Osteoblast (primary cell): ENCODE results near the gene CFAP300. TPM values are rescaled to one million over a fixed set of nuclear protein-coding genes. Genes with fewer than 3 reads are reported as not detected.

Source experiments
- DNase-seq: peaks from one replicate; pipeline ENCODE4 v3.0.0; 2011; ENCODE audit warnings: low spot score, mixed read lengths; ENCODE audit not compliant: insufficient read length; ENCODE audit errors: missing footprints
- H2AFZ ChIP-seq: 2 replicates; pipeline ENCODE4 v1.6.0; 2011; ENCODE audit warnings: mild to moderate bottlenecking, low read length
- H3K27ac ChIP-seq: 2 replicates; pipeline ENCODE4 v1.5.1; 2011; ENCODE audit warnings: mild to moderate bottlenecking, low read depth, low read length, moderate library complexity
- H3K27me3 ChIP-seq: 2 replicates; pipeline ENCODE4 v1.6.0; 2012; ENCODE audit warnings: mild to moderate bottlenecking, control low read depth, inconsistent platforms, low read length, moderate library complexity; ENCODE audit not compliant: insufficient read depth
- H3K36me3 ChIP-seq: 2 replicates; pipeline ENCODE4 v1.5.1; 2011; ENCODE audit warnings: mild to moderate bottlenecking, low read length, control low read depth, moderate library complexity; ENCODE audit not compliant: insufficient read depth
- H3K4me1 ChIP-seq: 2 replicates; pipeline ENCODE4 v1.5.1; 2011; ENCODE audit warnings: mild to moderate bottlenecking, low read length, control low read depth, moderate library complexity; ENCODE audit not compliant: insufficient read depth
- H3K4me2 ChIP-seq: 2 replicates; pipeline ENCODE4 v1.6.0; 2011; ENCODE audit warnings: mild to moderate bottlenecking, low read length; ENCODE audit not compliant: insufficient read depth
- H3K4me3 ChIP-seq: fragments of 200-600 bp; sonication (generic); 3 replicates; pipeline ENCODE4 v1.5.1; 2012; ENCODE audit warnings: mild to moderate bottlenecking, low read length, inconsistent platforms; ENCODE audit not compliant: insufficient read depth
- H3K79me2 ChIP-seq: 2 replicates; pipeline ENCODE4 v1.6.0; 2012; ENCODE audit warnings: mild to moderate bottlenecking, low read length, control low read depth, inconsistent platforms; ENCODE audit not compliant: insufficient read depth
- H3K9me3 ChIP-seq: 2 replicates; pipeline ENCODE4 v1.5.1; 2011; ENCODE audit warnings: low read depth, low read length, control low read depth
- H4K20me1 ChIP-seq: 2 replicates; pipeline ENCODE4 v1.6.0; 2012; ENCODE audit warnings: mild to moderate bottlenecking, low read length, control low read depth; ENCODE audit not compliant: insufficient read depth
- CTCF ChIP-seq: IDR thresholded peaks from 2 replicates; pipeline ENCODE4 v1.5.1; 2011; ENCODE audit warnings: mild to moderate bottlenecking, low read depth, low read length, moderate library complexity; ENCODE audit errors: extremely low read depth
- total RNA-seq: library from RNA; depleted of rRNA; stranded (reverse); fragments of >200 nt; gene quantifications from 2 replicates; pipeline ENCODE4 v1.2.3, GENCODE V29; 2012

Gene CFAP300
- total RNA-seq, 1 donor: 6.5 TPM

DNA sequence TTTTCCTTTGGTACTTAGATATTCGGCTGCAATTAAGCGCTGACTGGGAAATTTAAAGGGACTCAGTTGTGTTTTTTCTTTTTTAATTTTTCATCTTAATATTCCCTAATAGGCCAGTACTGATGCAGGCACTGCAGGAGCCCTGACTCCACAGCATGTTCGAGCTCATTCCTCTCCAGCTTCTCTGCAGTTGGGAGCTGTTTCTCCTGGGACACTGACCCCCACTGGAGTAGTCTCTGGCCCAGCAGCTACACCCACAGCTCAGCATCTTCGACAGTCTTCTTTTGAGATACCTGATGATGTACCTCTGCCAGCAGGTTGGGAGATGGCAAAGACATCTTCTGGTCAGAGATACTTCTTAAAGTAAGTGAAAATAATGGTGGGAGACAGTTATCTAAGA is 66.8 kb downstream of the CFAP300 start:
- Histone ChIP-seq H3K36me3 (peaks cover 15% of the 10 kb centered on the region), H4K20me1 (peaks cover 21% of the 10 kb centered on the region), H3K9me3 (no peaks in the 10 kb centered on the region), H2AFZ (no peak overlapping the region), H3K4me3 (peak overlapping the region; percentile 34), H3K4me2 (no peak overlapping the region), H3K27me3 (no peaks in the 10 kb centered on the region), H3K27ac (peak overlapping the region; percentile 40), H3K4me1 (peaks cover 55% of the 10 kb centered on the region), H3K79me2 (peaks cover 82% of the 10 kb centered on the region)
- no peak for DNase-seq
- no peak for TF ChIP-seq CTCF

GRCh38 chr11:102115557-102115956 is 68.3 kb downstream of the CFAP300 start:
- no peak for DNase-seq
- Histone ChIP-seq H2AFZ (no peak overlapping the region), H3K4me1 (peaks cover 66% of the 10 kb centered on the region), H3K4me2 (peak overlapping the region; percentile 55), H3K4me3 (no peak overlapping the region), H4K20me1 (peaks cover 30% of the 10 kb centered on the region), H3K9me3 (no peaks in the 10 kb centered on the region), H3K36me3 (peaks cover 15% of the 10 kb centered on the region), H3K27me3 (no peaks in the 10 kb centered on the region), H3K79me2 (peaks cover 95% of the 10 kb centered on the region), H3K27ac (peak overlapping the region; percentile 62)
- TF ChIP-seq CTCF: no peak

DNA sequence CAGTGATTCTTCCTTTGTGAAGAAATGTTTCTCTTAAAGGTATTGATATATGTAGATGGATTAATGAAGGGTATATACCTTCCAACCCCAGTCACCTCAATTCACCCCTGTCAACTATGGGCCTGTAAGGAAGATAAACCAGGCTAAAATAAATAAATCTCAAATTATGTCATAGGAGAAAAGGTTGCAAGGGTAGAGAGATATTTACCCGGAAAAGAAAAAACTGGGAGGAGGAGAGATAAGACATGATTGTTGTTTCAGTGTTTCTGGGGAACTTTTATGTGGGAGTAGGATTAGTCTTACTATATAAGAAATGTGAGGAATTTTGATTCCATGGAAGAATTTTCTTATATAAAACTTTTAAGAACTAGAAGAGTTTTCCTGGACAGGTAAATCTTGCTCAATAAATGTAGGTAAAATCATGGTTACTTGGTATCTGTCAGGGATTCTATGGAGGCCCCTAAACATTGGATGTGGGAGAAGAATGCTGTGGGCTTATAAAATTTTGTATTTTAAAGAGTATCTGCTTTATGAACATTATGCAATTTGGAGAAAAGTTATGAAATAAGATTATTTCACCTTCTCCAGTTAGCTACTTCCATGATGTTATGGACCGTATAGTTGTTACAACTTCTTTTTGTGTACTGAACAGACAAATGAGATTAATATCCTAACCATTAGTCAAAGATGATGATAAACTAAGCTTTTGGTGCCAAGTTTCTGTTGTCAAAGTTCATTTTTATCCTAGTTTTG is 69.4 kb downstream of the CFAP300 start:
- Histone ChIP-seq H3K4me3 (no peak overlapping the region), H3K4me2 (peak overlapping the region; percentile 55), H3K36me3 (peaks cover 15% of the 10 kb centered on the region), H4K20me1 (peaks cover 33% of the 10 kb centered on the region), H3K27ac (peak overlapping the region; percentile 62), H3K9me3 (no peaks in the 10 kb centered on the region), H3K79me2 (peaks cover 98% of the 10 kb centered on the region), H3K4me1 (peaks cover 77% of the 10 kb centered on the region), H2AFZ (no peak overlapping the region), H3K27me3 (no peaks in the 10 kb centered on the region)
- no peak for TF ChIP-seq CTCF
- DNase-seq: no peak

DNA sequence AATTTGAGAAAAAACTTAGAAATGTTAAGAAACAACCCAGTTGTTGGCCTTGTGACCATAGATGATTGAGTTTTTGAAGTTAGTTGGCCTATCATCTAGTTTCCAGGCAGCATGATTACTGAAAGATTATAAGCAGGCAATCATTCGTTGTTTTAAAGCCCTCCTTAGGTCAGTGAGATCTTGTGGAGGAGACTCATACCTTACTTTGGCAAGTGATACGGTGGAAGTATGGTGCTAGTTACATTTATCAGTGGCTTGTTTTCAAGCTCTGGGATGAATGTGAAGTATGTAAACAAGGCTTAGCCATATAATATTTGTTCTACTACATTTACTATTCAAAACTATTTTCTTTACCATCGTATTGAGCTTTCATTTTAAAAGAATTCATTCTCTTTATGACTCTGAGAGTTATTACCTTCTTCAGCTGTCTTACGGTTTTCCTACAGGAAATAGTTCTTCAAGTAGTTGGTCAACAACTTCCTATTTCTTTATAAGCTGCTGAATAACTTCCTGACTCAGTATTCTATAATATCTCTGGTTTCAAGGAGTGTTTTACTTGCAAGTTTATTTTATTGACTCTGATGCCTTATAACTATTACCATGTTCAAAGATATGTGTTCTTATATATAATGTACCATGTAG is 70.4 kb downstream of the CFAP300 start:
- Histone ChIP-seq H3K79me2 (peaks cover 98% of the 10 kb centered on the region), H3K27ac (peak overlapping the region; percentile 62), H2AFZ (no peak overlapping the region), H3K36me3 (peaks cover 15% of the 10 kb centered on the region), H3K9me3 (no peaks in the 10 kb centered on the region), H3K27me3 (no peaks in the 10 kb centered on the region), H4K20me1 (peaks cover 40% of the 10 kb centered on the region), H3K4me1 (peaks cover 76% of the 10 kb centered on the region), H3K4me3 (peak overlapping the region; percentile 32), H3K4me2 (peak overlapping the region; percentile 63)
- no peak for TF ChIP-seq CTCF
- no peak for DNase-seq
